ENCODE results near the gene ZNF516. TPM values are rescaled to one million over a fixed set of nuclear protein-coding genes. Genes with fewer than 3 reads are reported as not detected.

The ZNF516 gene
- polyA plus RNA-seq, 1 experiment: 11.3 TPM

DNA sequence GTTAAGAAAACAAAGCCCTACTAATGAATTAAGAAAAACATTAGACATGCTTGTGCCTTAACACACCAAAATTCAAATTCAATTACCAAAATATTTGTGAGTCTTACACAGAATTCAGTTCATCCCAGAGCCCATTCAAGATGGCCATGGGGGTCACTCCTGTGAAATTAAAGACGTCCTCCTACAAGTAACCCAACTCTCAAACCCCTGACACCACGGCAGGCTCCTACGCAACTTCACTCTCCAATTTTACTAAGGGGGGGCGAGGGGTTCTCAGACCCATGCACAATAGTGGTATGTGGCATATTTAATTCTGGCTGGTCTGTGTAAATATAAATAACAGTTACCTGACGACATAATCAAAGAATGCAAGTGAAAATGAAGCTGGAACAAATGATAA lies 5.0 kb downstream of the ZNF516 start:
- Histone ChIP-seq H3K36me3 (ENCODE audit: control insufficient read depth, insufficient read depth, low read length) (no peaks in the 10 kb centered on the region), H3K27me3 (ENCODE audit: control insufficient read depth, insufficient read depth, low read length) (no peaks in the 10 kb centered on the region), H3K4me3 (ENCODE audit: low read depth, low read length) (peak overlapping the region; percentile 83)
- TF ChIP-seq, protein P1, sequence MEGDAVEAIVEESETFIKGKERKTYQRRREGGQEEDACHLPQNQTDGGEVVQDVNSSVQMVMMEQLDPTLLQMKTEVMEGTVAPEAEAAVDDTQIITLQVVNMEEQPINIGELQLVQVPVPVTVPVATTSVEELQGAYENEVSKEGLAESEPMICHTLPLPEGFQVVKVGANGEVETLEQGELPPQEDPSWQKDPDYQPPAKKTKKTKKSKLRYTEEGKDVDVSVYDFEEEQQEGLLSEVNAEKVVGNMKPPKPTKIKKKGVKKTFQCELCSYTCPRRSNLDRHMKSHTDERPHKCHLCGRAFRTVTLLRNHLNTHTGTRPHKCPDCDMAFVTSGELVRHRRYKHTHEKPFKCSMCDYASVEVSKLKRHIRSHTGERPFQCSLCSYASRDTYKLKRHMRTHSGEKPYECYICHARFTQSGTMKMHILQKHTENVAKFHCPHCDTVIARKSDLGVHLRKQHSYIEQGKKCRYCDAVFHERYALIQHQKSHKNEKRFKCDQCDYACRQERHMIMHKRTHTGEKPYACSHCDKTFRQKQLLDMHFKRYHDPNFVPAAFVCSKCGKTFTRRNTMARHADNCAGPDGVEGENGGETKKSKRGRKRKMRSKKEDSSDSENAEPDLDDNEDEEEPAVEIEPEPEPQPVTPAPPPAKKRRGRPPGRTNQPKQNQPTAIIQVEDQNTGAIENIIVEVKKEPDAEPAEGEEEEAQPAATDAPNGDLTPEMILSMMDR (IDR thresholded peaks at IDR 0.05; ENCODE audit: insufficient read depth, low read depth, low read length): no peak
- CTCF ChIA-PET: interaction anchor here (1.0 to 1.2 kb wide), 2 partner anchors 15 to 29 kb away, joined by 3 read pairs; no protein-coding TSS in a partner anchor
- no peak for DNase-seq (ENCODE audit: low read depth)
- POLR2A ChIA-PET: interaction anchor here (0.5 kb wide), 1 partner anchor 104 kb away, joined by 3 read pairs; no protein-coding TSS in a partner anchor

DNA sequence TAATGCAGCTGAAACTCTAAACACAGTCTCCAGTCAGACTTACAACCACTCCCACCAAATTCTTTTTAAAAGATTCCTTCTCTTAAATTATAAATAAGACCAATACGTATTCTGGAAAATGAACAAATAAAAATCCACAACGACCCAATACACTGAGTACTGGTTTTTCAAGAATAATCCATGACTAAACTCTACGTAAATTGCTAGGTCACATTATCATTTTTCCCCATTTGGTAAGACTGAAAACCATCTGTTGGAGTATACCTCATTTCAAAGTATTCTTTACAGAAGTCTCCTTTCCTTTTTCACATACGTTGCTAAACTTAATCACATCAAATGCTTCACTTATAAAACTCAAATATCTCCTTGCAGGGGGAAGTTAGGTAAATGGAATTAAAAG lies 6.0 kb downstream of the ZNF516 start:
- Histone ChIP-seq H3K4me3 (ENCODE audit: low read depth, low read length) (no peak overlapping the region; the same call in 1 of the 2 replicates), H3K27me3 (ENCODE audit: control insufficient read depth, insufficient read depth, low read length) (no peaks in the 10 kb centered on the region), H3K36me3 (ENCODE audit: control insufficient read depth, insufficient read depth, low read length) (no peaks in the 10 kb centered on the region)
- POLR2A ChIA-PET: no interaction called here
- TF ChIP-seq, protein P1 (IDR thresholded peaks at IDR 0.05; ENCODE audit: insufficient read depth, low read depth, low read length): no peak
- CTCF ChIA-PET: interaction anchor here (0.9 to 2.4 kb wide), 4 partner anchors 10 to 90 kb away, joined by 3 to 6 read pairs (median 4); no protein-coding TSS in a partner anchor
- no peak for DNase-seq (ENCODE audit: low read depth)

DNA sequence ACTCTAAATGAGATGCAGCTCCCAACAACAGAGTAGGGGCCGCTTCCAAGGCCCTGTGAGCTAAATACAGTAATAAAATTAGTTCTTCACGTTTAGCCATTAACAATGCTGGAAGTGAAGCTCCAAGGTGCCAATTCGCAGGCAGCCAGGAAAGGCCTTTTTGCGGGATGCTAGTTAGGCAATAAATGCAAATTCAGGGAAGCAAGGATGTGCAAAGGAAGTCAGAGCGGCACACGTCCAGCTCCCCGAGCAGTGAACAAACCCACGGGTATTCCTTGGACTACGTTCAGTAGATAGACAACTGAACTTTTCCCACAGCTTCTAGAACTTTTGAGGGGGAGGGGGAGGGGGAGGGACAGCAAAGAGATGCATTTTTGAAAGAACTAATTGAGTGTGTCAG lies 6.9 kb downstream of the ZNF516 start:
- H3K27me3 ChIP-seq (ENCODE audit: control insufficient read depth, insufficient read depth, low read length): no peaks in the 10 kb centered on the region
- ChIA-PET POLR2A (interaction anchor here (0.7 kb wide), 1 partner anchor 11 kb away, joined by 3 read pairs; no protein-coding TSS in a partner anchor), CTCF (interaction anchor here (0.8 to 4.5 kb wide), 9 partner anchors 9 to 222 kb away, joined by 3 to 25 read pairs (median 4); no protein-coding TSS in a partner anchor)
- H3K36me3 ChIP-seq (ENCODE audit: control insufficient read depth, insufficient read depth, low read length): peaks cover 4% of the 10 kb centered on the region
- DNase-seq (ENCODE audit: low read depth): no peak
- TF ChIP-seq, protein P1 (IDR thresholded peaks at IDR 0.05; ENCODE audit: insufficient read depth, low read depth, low read length): no peak
- no peak overlapping the region for H3K4me3 ChIP-seq (ENCODE audit: low read depth, low read length)

DNA sequence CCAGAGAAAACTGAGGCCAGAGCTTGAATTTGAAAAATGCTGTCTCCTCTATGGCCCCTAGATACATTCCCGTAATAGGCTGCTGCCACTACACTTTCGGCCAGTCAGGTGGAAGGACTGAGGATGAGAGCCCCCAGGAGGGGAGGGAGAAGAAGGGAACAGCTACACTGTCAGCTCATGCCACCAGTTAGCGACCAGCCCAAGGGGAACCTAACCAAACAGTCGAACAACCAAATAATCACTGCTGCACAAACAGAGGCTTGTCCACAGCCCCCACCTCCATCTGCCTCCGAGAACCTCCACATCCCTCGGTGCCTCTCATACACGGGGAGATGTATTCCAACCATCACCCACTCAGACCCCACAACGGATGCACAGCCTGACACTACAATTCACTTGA lies 7.3 kb downstream of the ZNF516 start:
- CTCF ChIA-PET: interaction anchor here (0.8 to 4.5 kb wide), 9 partner anchors 12 to 222 kb away, joined by 3 to 25 read pairs (median 4); no protein-coding TSS in a partner anchor

DNA sequence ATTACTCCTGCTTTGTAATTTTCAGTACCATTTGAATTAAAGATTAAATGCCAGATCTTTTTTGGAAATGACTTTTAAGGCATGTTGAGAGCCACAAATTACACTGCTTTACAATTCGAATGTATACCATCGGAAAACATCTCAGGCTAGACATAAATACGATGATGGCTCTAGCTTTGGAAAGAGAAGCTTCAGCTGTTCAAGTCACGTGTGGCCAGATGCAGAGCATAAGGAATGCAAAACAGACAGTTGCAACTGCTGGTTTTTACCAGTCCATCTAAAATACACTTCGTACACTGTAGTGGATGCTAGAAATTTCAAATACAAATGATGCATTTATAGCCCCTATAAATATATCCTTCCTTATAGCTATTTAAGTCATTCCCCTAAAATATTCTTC lies 8.0 kb downstream of the ZNF516 start:
- POLR2A ChIA-PET: no interaction called here
- TF ChIP-seq, protein P1 (IDR thresholded peaks at IDR 0.05; ENCODE audit: insufficient read depth, low read depth, low read length): no peak
- Histone ChIP-seq H3K36me3 (ENCODE audit: control insufficient read depth, insufficient read depth, low read length) (peaks cover 4% of the 10 kb centered on the region), H3K4me3 (ENCODE audit: low read depth, low read length) (no peak overlapping the region), H3K27me3 (ENCODE audit: control insufficient read depth, insufficient read depth, low read length) (no peaks in the 10 kb centered on the region)
- CTCF ChIA-PET: interaction anchor here (0.8 to 4.5 kb wide), 4 partner anchors 11 to 88 kb away, joined by 4 to 25 read pairs (median 5); no protein-coding TSS in a partner anchor
- DNase-seq (ENCODE audit: low read depth): no peak

More for the DNA sequence above, 7.3 kb downstream of the ZNF516 start:
- Histone ChIP-seq H3K27me3 (ENCODE audit: control insufficient read depth, insufficient read depth, low read length) (no peaks in the 10 kb centered on the region), H3K36me3 (ENCODE audit: control insufficient read depth, insufficient read depth, low read length) (peaks cover 4% of the 10 kb centered on the region), H3K4me3 (ENCODE audit: low read depth, low read length) (no peak overlapping the region; the same call in 1 of the 2 replicates)
- POLR2A ChIA-PET: interaction anchor here (0.7 kb wide), 1 partner anchor 11 kb away, joined by 3 read pairs; no protein-coding TSS in a partner anchor
- TF ChIP-seq, protein P1 (IDR thresholded peaks at IDR 0.05; ENCODE audit: insufficient read depth, low read depth, low read length): no peak
- no peak for DNase-seq (ENCODE audit: low read depth)

All from BJ (cell line).